Measurements from ENCODE around the gene CADPS2.

DNA sequence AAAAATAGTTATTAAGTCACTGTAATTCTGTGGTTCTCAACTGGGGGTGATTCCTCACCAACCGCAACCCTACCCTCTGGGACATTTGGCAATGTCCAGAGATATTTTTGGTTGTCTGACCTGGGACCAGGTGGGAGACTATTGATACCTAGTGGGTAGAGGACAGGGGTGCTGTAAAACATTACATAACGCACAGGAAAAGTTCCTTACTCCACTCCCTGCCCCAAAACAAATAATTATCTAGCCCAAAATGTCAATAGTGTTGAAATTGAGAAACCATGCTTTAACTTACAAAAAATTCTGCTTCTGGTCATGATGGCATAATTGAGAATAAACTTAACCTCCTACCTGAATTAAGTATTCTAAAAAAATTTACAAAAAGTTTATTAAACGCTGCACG lies 404.0 kb downstream of the CADPS2 start:
- TF ChIP-seq POLR2AphosphoS5 (IDR thresholded peaks at IDR 0.05; ENCODE audit: low read depth, low read length) (no peak), TAF1 (IDR thresholded peaks at IDR 0.05; ENCODE audit: borderline replicate concordance, low read depth, low read length) (no peak), POLR2A (IDR thresholded peaks at IDR 0.05; ENCODE audit: low read depth, low read length) (no peak)
